Measurements from ENCODE around the gene VWA5B1.

- TF ChIP-seq POLR2A (IDR thresholded peaks at IDR 0.05) (no peak), CTCF (IDR thresholded peaks at IDR 0.05) (no peak)
These were observed 53.2 kb downstream of the VWA5B1 start for GRCh38 chr1:20343938-20344302.

Measured in vagina (tissue), 2 donors.